Ishikawa (cell line): ENCODE data around the gene ARHGEF11.

Experiments
- CEBPB ChIP-seq: IDR thresholded peaks from 2 replicates; pipeline ENCODE4 v1.6.1; 2012
- CREB1 ChIP-seq: IDR thresholded peaks from 2 replicates; pipeline ENCODE4 v1.6.1; 2012; ENCODE audit warnings: low read depth
- EGR1 ChIP-seq: IDR thresholded peaks from 2 replicates; pipeline ENCODE4 v1.6.1; 2012
- EP300 ChIP-seq: IDR thresholded peaks from 2 replicates; pipeline ENCODE4 v1.6.1; 2012; ENCODE audit warnings: borderline replicate concordance
- FOXM1 ChIP-seq: IDR thresholded peaks from 2 replicates; pipeline ENCODE4 v1.6.1; 2012; ENCODE audit warnings: low read depth, borderline replicate concordance
- MAX ChIP-seq: IDR thresholded peaks from 2 replicates; pipeline ENCODE4 v1.6.1; 2012
- NFIC ChIP-seq: IDR thresholded peaks from 2 replicates; pipeline ENCODE4 v1.6.1; 2012
- RAD21 ChIP-seq: IDR thresholded peaks from 2 replicates; pipeline ENCODE4 v1.6.1; 2012; ENCODE audit warnings: low read depth
- REST ChIP-seq: IDR thresholded peaks from 2 replicates; pipeline ENCODE4 v1.6.1; 2012; ENCODE audit warnings: low read depth, mild to moderate bottlenecking
- TAF1 ChIP-seq: IDR thresholded peaks from 2 replicates; pipeline ENCODE4 v1.6.1; 2012; ENCODE audit warnings: low read depth, mild to moderate bottlenecking
- TCF12 ChIP-seq: IDR thresholded peaks from 2 replicates; pipeline ENCODE4 v1.6.1; 2012; ENCODE audit warnings: low read depth
- TEAD4 ChIP-seq: IDR thresholded peaks from 2 replicates; pipeline ENCODE4 v1.6.1; 2012
- USF1 ChIP-seq: IDR thresholded peaks from 2 replicates; pipeline ENCODE4 v1.6.1; 2012
- YY1 ChIP-seq: IDR thresholded peaks from 2 replicates; pipeline ENCODE4 v1.6.1; 2012; ENCODE audit warnings: low read depth
- ZBTB7A ChIP-seq: IDR thresholded peaks from 2 replicates; pipeline ENCODE4 v1.6.1; 2012; ENCODE audit warnings: low read depth

ARHGEF11 gene

GRCh38 chr1:156947127-156947526 is 98.4 kb downstream of the ARHGEF11 start:
- TF ChIP-seq TEAD4 (no peak), CREB1 (no peak), YY1 (no peak), FOXM1 (no peak), MAX (no peak), USF1 (no peak), EGR1 (no peak), EP300 (no peak), RAD21 (no peak), NFIC (no peak), ZBTB7A (no peak), CEBPB (no peak), TAF1 (no peak), TCF12 (no peak), REST (no peak)

- TF ChIP-seq REST: no peak
- TF ChIP-seq USF1: no peak
- TF ChIP-seq TCF12: no peak
- TF ChIP-seq YY1: no peak
- TF ChIP-seq TAF1: no peak
- no peak for TF ChIP-seq CEBPB
- TF ChIP-seq RAD21: no peak
- TF ChIP-seq EP300: no peak
- 0 out of 2 replicates have a peak, but pooled peaks have one; percentile 14 for TF ChIP-seq NFIC
Measured at GRCh38 chr1:156945881-156946661, 99.5 kb downstream of the ARHGEF11 start.

- no peak for TF ChIP-seq TAF1
- TF ChIP-seq REST: no peak
- no peak for TF ChIP-seq YY1
- TF ChIP-seq TCF12: no peak
- no peak for TF ChIP-seq CREB1
- no peak for TF ChIP-seq RAD21
- no peak for TF ChIP-seq MAX
- TF ChIP-seq NFIC: no peak
- TF ChIP-seq CEBPB: no peak
- no peak for TF ChIP-seq FOXM1
- TF ChIP-seq EGR1: no peak
- no peak for TF ChIP-seq USF1
- TF ChIP-seq TEAD4: no peak
- no peak for TF ChIP-seq ZBTB7A
- TF ChIP-seq EP300: no peak
Measured at GRCh38 chr1:156944848-156945247, 100.7 kb downstream of the ARHGEF11 start.

GRCh38 chr1:156944268-156944667 is 101.3 kb downstream of the ARHGEF11 start:
- TF ChIP-seq CREB1 (no peak), EGR1 (no peak), TCF12 (no peak), TAF1 (no peak), REST (no peak), ZBTB7A (no peak), TEAD4 (no peak), USF1 (no peak), NFIC (no peak), FOXM1 (no peak), YY1 (no peak), MAX (no peak), EP300 (no peak), RAD21 (no peak), CEBPB (no peak)
